ENCODE data around the gene TRPM3. TPM values are rescaled to one million over a fixed set of nuclear protein-coding genes. Genes with fewer than 3 reads are reported as not detected.

TRPM3 gene
- total RNA-seq, 1 donor: 0.72 TPM

DNA sequence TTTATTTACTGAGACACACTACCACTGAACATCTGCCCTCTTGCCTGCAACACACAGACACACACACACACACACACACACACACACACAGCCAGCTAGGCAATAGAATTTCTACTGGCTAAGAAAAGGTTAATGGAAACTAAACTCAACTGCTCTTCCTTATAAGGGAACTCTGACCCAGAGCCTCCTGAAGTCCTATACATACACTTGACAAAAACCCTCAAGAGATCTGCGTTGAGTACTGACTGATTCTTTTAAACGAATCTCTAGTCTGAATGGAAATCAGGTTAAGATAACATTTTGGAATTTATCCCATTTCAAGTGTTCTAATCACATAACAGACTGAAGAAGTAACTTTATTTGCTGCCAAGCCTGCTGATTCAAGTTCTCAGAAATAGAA, 25.9 kb upstream of the TRPM3 start:
- Histone ChIP-seq H3K4me1 (ENCODE audit: insufficient read depth, low read length) (no peaks in the 10 kb centered on the region), H3K9me3 (ENCODE audit: low read depth, low read length) (no peaks in the 10 kb centered on the region), H3K27me3 (ENCODE audit: insufficient read depth, low read length) (no peaks in the 10 kb centered on the region), H3K4me2 (ENCODE audit: insufficient read depth, low read length) (no peak overlapping the region), H3K27ac (ENCODE audit: low read depth, low read length) (no peak overlapping the region), H4K20me1 (ENCODE audit: insufficient read depth, low read length) (no peaks in the 10 kb centered on the region), H2AFZ (ENCODE audit: low read length) (no peak overlapping the region), H3K79me2 (ENCODE audit: insufficient read depth, low read length) (no peaks in the 10 kb centered on the region), H3K4me3 (ENCODE audit: insufficient read depth, low read length) (no peak overlapping the region), H3K36me3 (ENCODE audit: insufficient read depth, low read length) (no peaks in the 10 kb centered on the region)
- no peak for TF ChIP-seq CTCF (IDR thresholded peaks at IDR 0.05; ENCODE audit: extremely low read depth, low read depth, low read length)
- no peak for DNase-seq (ENCODE audit: insufficient read length, low spot score, missing footprints)

DNA sequence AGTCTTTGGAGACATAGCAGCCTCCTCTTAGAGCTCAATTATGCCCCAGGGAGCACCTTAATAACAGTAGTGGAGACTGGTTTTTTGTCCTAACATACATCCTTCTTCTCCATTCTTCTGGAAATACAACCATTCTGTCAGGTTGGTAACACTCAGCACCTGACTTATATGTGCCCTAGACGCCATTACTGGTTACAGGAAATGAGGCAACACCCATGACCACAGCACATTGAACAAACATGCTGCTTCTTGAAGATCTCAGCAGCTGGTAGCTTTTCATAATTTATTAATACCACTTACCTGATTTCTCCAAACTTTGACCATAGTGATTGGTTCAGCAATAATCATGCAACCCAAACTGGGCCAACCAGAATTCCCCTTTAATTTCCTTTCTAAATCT, 25.1 kb upstream of the TRPM3 start:
- H3K27me3 ChIP-seq (ENCODE audit: insufficient read depth, low read length): no peaks in the 10 kb centered on the region
- no peak overlapping the region for H3K4me2 ChIP-seq (ENCODE audit: insufficient read depth, low read length)
- H3K4me3 ChIP-seq (ENCODE audit: insufficient read depth, low read length): no peak overlapping the region
- no peaks in the 10 kb centered on the region for H4K20me1 ChIP-seq (ENCODE audit: insufficient read depth, low read length)
- no peak for DNase-seq (ENCODE audit: insufficient read length, low spot score, missing footprints)
- no peak overlapping the region for H3K27ac ChIP-seq (ENCODE audit: low read depth, low read length)
- TF ChIP-seq CTCF (IDR thresholded peaks at IDR 0.05; ENCODE audit: extremely low read depth, low read depth, low read length): no peak
- no peak overlapping the region for H2AFZ ChIP-seq (ENCODE audit: low read length)
- H3K9me3 ChIP-seq (ENCODE audit: low read depth, low read length): no peaks in the 10 kb centered on the region
- H3K79me2 ChIP-seq (ENCODE audit: insufficient read depth, low read length): no peaks in the 10 kb centered on the region
- H3K4me1 ChIP-seq (ENCODE audit: insufficient read depth, low read length): no peaks in the 10 kb centered on the region
- no peaks in the 10 kb centered on the region for H3K36me3 ChIP-seq (ENCODE audit: insufficient read depth, low read length)

GRCh38 chr9:71145179-71145578, 23.8 kb upstream of the TRPM3 start:
- DNase-seq (ENCODE audit: insufficient read length, low spot score, missing footprints): no peak
- no peak overlapping the region for H3K4me3 ChIP-seq (ENCODE audit: insufficient read depth, low read length)
- TF ChIP-seq CTCF (IDR thresholded peaks at IDR 0.05; ENCODE audit: extremely low read depth, low read depth, low read length): no peak
- H4K20me1 ChIP-seq (ENCODE audit: insufficient read depth, low read length): no peaks in the 10 kb centered on the region
- H2AFZ ChIP-seq (ENCODE audit: low read length): no peak overlapping the region
- no peaks in the 10 kb centered on the region for H3K4me1 ChIP-seq (ENCODE audit: insufficient read depth, low read length)
- no peaks in the 10 kb centered on the region for H3K27me3 ChIP-seq (ENCODE audit: insufficient read depth, low read length)
- H3K79me2 ChIP-seq (ENCODE audit: insufficient read depth, low read length): no peaks in the 10 kb centered on the region
- no peak overlapping the region for H3K4me2 ChIP-seq (ENCODE audit: insufficient read depth, low read length)
- no peaks in the 10 kb centered on the region for H3K9me3 ChIP-seq (ENCODE audit: low read depth, low read length)
- no peak overlapping the region for H3K27ac ChIP-seq (ENCODE audit: low read depth, low read length)
- no peaks in the 10 kb centered on the region for H3K36me3 ChIP-seq (ENCODE audit: insufficient read depth, low read length)

DNA sequence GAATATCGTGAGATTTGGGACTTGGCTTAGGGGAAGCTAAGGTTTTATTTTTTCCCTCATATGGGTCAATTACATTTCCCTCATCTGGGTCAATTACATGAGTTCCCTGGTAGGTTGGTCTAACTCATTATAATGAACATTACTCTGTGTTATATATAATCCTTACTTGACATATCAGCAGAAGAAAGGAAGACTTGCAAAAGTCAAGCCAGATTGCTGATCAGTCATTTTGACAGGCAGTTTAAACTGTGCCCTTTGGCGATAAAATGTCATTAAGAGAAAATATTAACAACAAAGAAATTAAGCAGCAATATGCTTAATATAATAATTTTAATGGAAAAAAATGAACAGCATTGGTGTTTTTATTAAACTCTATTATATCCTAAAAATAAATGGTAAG, 23.1 kb upstream of the TRPM3 start:
- H4K20me1 ChIP-seq (ENCODE audit: insufficient read depth, low read length): no peaks in the 10 kb centered on the region
- TF ChIP-seq CTCF (IDR thresholded peaks at IDR 0.05; ENCODE audit: extremely low read depth, low read depth, low read length): no peak
- H3K4me1 ChIP-seq (ENCODE audit: insufficient read depth, low read length): no peaks in the 10 kb centered on the region
- DNase-seq (ENCODE audit: insufficient read length, low spot score, missing footprints): no peak
- H3K4me2 ChIP-seq (ENCODE audit: insufficient read depth, low read length): no peak overlapping the region
- no peaks in the 10 kb centered on the region for H3K79me2 ChIP-seq (ENCODE audit: insufficient read depth, low read length)
- no peaks in the 10 kb centered on the region for H3K9me3 ChIP-seq (ENCODE audit: low read depth, low read length)
- no peaks in the 10 kb centered on the region for H3K36me3 ChIP-seq (ENCODE audit: insufficient read depth, low read length)
- no peak overlapping the region for H3K27ac ChIP-seq (ENCODE audit: low read depth, low read length)
- H2AFZ ChIP-seq (ENCODE audit: low read length): no peak overlapping the region
- H3K27me3 ChIP-seq (ENCODE audit: insufficient read depth, low read length): no peaks in the 10 kb centered on the region
- H3K4me3 ChIP-seq (ENCODE audit: insufficient read depth, low read length): no peak overlapping the region
